H54 (cell line): ENCODE measurements around the gene ANO8.
A peak's percentile ranks its signal among the peaks of the same experiment; 100 is the strongest.
"Not testable (repeated sequence)": the region's sequence is repeated elsewhere in the genome, so short reads cannot be mapped to it uniquely, and the experiment has no call there.

Source experiments
- DNase-seq: peaks from one replicate; pipeline ENCODE4 v3.0.0; 2011; ENCODE audit warnings: low spot score, mixed read lengths; ENCODE audit not compliant: insufficient read length
- FAIRE-seq: peaks from 3 replicates; lab custom pipeline; 2011; peaks lifted over from hg19 to GRCh38; lab: Jason Lieb, UNC
- POLR2A ChIP-seq: IDR thresholded peaks from 2 replicates; pipeline ENCODE4 v1.6.1; 2011; ENCODE audit warnings: low read depth, mild to moderate bottlenecking, low read length

Gene ANO8

GRCh38 chr19:17286752-17287151 lies 47.9 kb downstream of the ANO8 start:
- no peak for TF ChIP-seq POLR2A
- FAIRE-seq = no peak
- DNase-seq = no peak

- no peak for DNase-seq
- no peak for FAIRE-seq
- no peak for TF ChIP-seq POLR2A
Observed at GRCh38 chr19:17286263-17286662, 48.4 kb downstream of the ANO8 start.

- FAIRE-seq (no peak), DNase-seq (no peak)
- TF ChIP-seq POLR2A = no peak
Observed at GRCh38 chr19:17285415-17286135, 49.1 kb downstream of the ANO8 start.

GRCh38 chr19:17283504-17283996 lies 51.1 kb downstream of the ANO8 start:
- FAIRE-seq (no peak), DNase-seq (no peak)
- TF ChIP-seq POLR2A = no peak

- FAIRE-seq (no peak), DNase-seq (peak; percentile 86)
- TF ChIP-seq POLR2A = 0 out of 2 replicates have a peak, but pooled peaks have one; percentile 12
Observed at GRCh38 chr19:17282488-17283125, 52.0 kb downstream of the ANO8 start.

GRCh38 chr19:17281391-17282304 lies 53.0 kb downstream of the ANO8 start, which contains the start of gene ANKLE1:
Gene ANKLE1, plus strand, starts transcription at chr19:17281901. Its CDS starts 20 bp downstream, at chr19:17281921.
- TF ChIP-seq POLR2A = no peak
- FAIRE-seq = no peak
- DNase-seq = no peak

- no peak for DNase-seq
- FAIRE-seq = no peak
- no peak for TF ChIP-seq POLR2A
Observed at GRCh38 chr19:17279436-17279835, 55.2 kb downstream of the ANO8 start.

GRCh38 chr19:17275441-17276175 lies 59.0 kb downstream of the ANO8 start:
- no peak for FAIRE-seq
- TF ChIP-seq POLR2A = no peak

GRCh38 chr19:17274892-17275291 lies 59.8 kb downstream of the ANO8 start:
- not testable (repeated sequence) for FAIRE-seq, DNase-seq

More at GRCh38 chr19:17275441-17276175, 59.0 kb downstream of the ANO8 start:
- no peak for DNase-seq
